22Rv1 (cell line): Measurements from ENCODE around the gene ITSN2.

Source experiments
- CTCF ChIP-seq: fragments of 450-650 bp; IDR thresholded peaks from 2 replicates; pipeline ENCODE4 v1.5.1; 2017; ENCODE audit warnings: mild to moderate bottlenecking
- ZFX ChIP-seq: fragments of 450-650 bp; IDR thresholded peaks from 2 replicates; pipeline ENCODE4 v1.6.1; 2017; ENCODE audit warnings: antibody characterized with exemption, borderline replicate concordance

GRCh38 chr2:24160761-24161160 lies 199.6 kb downstream of the ITSN2 start:
- TF ChIP-seq CTCF (no peak), ZFX (no peak)
